GM18907 (cell line): Measurements from ENCODE around the gene SYT1.

Experiments used
- ATAC-seq: cut with Tn5 transposase; IDR thresholded peaks from one replicate; pipeline ENCODE4 v1.9.1; 2021; ENCODE audit warnings: mild to moderate bottlenecking, moderate library complexity; ENCODE audit not compliant: unreplicated experiment

The SYT1 gene

DNA sequence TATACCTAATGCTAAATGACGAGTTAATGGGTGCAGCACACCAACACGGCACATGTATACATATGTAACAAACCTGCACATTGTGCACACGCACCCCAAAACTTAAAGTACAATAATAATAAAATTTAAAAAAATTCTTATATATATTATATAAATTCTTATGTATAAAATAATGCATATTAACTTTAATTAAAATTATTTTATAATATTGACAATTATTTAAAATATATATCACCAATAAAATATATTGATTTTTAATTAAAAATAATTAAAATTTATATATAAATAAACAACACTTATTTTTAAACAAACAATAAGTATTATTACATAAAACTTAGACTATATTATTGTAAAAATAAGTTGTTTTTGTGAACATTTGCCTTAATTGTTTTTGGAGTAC lies 188.8 kb downstream of the SYT1 start:
- ATAC-seq, result no peak

DNA sequence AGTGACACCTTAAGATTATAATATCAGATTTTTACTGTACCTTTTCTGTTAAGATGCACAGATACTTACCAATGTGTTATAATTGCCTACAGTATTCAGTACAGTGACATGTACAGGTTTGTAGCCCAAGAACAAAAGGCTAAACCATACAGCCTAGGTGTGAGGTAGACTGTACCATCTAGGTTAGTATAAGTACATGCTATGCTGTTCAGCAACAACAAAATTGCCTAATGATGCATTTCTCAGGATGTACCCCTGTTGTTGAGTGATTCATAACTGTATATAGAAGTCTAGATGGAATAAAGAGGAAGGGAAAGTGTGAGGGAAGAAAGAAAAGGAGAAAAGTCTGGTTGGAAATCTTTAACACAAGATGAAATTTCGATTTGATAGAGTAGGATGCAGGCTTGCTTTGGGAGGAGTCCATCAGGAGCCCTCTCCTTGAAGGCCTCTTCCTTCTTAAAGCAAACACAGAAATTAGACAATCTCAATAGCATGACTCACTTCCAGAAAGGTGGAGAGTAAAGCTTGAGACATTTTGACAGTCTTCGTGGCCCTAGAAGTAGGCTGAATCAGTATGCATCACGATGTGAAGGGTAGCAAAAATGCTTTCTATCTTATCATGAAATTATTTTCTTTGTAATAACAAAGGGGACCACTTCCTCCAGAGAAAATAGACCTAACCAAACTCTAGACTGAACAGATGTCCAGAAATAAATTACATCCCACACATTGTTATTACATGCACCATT lies 191.5 kb downstream of the SYT1 start:
- ATAC-seq, result peak; percentile 49

DNA sequence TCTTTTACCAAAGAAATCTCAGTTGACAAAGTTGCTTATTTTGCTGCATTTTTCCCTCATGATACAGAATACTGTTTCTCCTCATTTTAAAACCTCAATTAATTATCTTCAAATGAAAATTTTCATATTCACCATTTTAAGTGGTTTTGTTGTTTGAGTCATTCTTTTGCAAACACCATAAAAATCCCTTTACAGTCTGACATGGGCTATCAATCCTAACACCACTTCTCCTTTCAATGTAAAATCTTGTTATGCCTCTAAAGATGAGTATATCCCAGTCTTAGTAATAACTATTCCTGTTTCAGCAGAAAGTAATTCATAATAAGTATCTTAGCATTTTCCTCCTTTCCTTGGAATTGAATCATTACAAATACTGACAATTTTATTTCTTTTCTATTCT lies 192.2 kb downstream of the SYT1 start:
- ATAC-seq, result no peak

DNA sequence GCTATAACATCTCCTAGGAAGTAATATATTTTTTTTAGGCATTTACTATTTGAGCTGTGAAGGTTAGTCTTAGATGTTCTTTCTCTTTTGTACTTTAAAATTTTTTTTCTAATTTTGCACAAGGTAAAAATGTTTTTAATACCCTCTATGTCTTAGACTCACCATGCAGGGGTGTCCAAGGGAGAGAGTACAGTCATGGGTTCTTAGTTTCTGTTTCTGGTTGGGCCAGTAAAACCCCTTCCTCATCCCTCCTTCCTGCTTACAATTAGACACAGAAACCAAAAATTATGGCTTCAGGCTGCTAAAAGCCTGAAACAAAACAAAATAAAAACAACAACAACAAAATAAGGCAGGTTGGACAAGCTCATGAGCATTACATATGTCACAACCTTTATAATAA lies 193.0 kb downstream of the SYT1 start:
- ATAC-seq, result peak; percentile 39

DNA sequence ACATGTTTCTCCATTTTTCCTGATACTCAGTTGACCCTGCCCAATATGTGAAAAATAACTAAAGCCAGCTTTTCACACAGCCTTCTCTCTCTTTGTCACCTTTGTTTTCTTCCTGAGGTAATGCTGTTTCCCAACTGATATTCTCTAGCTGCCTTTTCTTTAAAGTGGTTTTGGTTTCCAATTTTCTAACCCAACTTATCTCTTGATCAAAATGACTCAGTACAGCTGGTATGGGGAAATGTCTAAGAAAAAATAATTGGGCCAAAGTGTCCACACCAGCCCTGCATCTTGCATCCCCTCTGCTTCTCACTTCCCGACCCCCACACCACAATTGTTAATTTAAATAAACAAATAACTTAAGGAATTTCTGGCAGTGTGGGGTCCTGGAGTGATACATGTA lies 193.8 kb downstream of the SYT1 start:
- ATAC-seq, result peak; percentile 56

DNA sequence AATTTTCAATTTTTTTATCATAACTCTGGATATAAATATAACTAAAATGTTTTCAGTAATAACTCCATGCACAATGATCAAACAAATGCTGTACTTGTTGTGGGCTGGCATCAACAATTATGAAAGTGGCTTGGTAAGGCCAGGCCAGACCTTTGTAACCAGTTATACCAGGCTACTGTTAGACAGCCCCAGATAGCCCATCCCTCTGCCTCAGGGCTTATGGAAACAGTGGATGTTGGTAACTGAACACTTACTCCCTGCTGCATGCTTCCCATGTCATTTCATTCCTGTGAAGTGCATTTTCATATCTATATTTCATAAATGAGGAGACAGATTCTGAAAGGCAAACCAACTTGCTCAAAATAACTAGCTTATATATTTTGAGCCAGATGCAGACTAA lies 195.0 kb downstream of the SYT1 start:
- no peak for ATAC-seq

DNA sequence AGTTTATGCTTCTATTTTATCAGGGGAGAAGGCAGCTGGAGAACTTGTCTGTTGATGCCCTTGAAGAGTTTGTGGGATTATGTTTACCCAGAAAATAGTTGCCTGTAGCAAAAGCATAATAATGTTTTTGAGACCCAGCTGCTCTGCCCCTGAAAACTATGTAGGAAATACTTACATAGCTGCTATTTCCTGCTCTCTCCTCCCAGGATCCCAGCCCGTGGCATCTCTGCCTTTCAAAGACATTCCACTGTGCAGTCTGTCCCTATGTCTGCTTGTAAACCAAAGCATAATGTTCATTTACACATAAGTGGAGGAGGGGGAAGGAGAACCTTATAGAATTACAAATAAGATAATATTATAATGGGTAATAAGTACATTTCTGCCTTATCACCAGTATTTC lies 198.7 kb downstream of the SYT1 start:
- ATAC-seq, result no peak

DNA sequence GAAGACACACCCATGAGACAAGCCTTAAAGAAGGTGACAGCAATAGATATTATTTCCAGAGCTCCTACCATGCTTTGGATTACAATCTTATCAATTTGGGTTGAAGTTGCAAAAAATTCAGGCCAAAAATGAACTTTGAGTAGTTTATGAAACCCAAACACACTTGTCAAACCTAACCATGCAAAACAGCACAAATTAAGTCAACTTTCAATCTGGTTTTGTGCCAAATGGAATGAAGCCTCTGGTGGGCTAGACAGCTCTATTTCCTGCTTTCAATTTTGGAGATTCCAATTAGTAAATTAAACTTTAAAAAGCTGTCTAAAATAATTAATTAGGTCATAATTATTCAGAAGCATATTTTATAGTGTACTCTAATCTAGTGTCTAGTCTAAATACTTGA lies 203.4 kb downstream of the SYT1 start:
- no peak for ATAC-seq

DNA sequence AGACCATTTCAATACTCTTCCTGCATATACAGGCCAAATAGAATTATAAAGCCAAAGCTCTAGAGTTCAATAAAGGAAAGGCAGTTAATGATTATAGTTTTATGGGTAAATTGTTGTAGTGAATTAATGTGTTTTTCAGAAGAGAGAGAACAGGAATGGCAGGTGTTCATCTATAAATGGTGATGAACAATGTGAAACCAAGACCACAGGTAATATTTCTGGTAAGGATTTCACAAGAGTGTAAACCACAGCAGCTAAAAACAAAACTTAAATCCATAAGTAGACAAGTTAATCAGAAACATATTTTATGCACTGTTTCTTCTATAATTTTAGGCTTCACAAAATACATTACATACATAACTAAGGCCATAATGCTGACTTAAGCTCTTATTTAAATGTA lies 204.4 kb downstream of the SYT1 start:
- ATAC-seq, result peak; percentile 99

DNA sequence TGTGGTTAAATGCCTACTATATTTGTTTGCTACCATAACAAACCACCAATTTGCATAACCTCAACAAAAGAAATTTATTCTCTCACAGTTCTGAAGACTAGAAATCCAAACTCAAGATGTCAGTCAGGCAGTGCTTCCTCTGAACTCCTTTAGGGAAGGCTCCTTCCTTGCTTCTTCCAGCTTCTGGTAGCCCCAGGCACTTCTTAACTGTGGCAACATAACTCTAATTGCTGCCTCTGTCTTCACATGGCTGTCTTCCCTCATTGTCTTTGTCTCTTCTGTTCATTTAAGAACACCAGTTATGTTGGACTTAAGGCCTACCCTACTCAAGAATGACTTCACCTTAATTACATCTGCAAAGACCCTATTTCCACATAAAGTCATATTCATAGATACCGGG lies 206.9 kb downstream of the SYT1 start:
- ATAC-seq, result no peak

DNA sequence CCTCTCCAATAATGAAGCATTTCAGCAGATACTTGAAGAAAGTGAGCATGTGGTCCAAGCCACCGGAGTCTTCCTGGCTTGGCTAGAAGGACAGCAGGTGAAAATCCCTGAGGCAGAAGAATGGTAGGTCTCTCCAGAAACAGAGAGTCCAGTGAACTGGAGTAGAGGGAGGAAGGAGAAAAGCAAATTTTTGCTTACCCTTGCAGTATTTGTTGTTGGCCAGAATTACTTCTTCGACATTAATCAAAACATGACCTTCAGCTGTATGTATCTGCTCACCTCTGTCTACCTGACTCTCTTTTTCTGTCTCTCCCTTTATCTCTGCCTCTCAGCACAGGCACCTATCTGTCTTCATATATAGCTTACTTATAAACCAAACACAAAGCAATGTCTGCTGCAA lies 208.9 kb downstream of the SYT1 start:
- ATAC-seq, result no peak

DNA sequence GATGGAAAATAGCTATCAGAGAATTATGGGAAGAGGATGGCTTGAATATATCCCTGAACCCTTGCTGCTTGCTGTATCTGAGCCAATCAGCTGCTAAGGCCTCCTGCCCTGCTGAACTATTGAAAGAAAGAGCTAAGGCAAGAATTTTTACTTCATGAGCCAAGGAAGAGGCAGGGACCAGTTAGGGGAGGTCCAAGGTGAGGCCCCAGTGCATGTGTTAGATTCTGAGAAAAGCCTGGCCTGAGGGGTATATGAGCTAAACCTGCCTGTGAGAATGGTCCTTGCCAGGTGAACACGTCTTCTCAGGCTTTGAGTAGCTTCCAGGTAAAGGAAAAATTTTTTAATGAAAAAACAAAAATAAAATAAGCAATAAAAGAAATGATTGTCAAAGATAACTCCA lies 218.0 kb downstream of the SYT1 start:
- no peak for ATAC-seq

DNA sequence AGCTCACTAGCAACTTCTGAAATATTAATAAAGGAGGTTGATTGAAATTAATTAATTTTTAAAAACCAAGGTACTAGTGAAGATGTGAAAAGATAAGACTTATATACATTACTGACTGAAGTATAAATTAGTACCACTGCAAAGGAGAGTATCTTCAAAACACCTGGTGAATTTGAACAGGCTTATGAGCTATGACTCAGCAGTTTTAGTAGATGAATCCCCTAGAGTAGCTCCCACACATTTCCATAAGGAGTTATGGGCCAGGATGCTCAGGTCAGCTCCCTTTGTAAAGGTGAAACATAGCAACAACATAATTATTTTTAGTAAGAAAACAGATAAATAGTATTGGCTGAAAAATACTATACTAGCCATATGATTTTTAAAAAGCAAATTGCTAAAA lies 218.6 kb downstream of the SYT1 start:
- ATAC-seq, result no peak

DNA sequence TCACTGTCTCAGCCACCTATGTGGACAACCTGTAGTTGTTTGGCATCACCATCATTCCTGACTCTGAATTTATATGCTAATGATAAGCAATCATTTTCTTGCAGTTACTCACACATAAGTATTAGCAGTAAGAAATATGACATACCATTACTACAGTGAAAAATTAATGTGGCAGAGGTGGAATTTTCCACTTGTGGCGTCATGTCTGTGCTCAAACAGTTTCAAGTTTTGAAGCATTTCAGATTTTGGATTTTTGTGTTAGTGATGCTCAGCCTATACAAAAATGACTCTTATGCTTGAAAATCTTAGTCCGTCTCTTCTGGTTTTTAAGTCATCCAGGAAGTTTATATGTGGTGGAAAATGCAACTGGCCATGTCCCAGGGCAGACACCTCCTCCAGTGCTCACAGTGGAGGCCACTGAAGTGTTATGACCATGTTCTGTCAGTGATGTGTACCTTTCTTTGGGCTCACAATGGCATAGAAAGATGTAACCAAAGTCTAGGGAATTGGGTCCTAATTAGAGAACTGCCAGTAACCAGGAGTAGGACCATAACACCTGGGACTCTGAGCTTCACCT lies 220.6 kb downstream of the SYT1 start:
- ATAC-seq, result peak; percentile 67

DNA sequence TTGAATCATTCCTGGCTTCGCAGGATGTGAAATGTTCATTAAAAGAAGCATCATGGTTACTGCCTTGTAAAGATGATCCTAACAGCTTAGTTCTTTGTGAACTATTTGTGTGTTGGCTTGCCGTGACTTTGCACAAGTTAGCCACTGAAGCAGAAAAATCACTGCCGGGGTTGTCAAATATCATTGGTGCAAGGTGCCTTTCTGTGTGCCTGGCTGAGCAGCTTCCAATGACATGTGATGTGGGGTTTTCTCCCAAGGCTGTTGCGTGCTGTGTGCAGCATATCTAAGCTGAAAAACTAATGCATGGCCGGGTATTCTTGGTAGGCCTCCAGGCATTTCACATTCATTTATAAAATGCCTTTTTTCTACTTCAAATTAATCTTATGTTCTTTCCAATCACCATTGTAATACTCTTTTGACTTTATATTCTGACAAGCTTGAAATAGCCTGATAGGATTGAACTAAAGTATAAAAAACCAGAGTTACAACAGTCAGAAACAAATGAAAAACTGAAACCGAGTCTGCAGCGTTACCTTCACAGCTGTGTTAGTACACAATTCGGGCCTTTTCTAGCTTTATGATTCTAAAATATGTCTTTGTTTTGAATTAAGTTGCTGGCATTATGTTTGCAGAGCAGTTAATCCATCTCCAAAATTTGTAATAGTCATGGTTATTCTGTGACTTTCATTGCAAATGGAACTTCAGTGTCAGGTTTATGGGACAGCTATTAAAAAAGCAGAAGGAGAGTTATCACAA lies 222.1 kb downstream of the SYT1 start:
- no peak for ATAC-seq

DNA sequence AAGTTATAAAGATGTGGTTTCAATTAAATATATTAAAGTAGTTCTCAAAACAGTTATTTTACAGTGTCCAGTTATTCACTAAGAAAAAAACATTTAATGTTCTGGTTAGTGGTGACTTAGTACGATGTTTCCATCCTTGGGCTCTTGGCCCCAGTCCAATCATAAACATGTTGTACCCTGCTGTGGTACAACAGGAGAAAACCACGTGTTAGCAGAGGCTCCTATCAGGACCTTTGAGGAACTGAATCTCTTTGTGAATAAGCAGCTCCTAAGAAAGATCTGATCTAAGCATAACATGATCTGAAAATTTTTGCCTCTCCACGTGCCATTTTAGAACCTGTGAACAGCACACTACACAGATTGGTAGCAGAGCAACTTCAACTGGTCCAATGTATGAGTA lies 234.0 kb downstream of the SYT1 start:
- ATAC-seq, result no peak

DNA sequence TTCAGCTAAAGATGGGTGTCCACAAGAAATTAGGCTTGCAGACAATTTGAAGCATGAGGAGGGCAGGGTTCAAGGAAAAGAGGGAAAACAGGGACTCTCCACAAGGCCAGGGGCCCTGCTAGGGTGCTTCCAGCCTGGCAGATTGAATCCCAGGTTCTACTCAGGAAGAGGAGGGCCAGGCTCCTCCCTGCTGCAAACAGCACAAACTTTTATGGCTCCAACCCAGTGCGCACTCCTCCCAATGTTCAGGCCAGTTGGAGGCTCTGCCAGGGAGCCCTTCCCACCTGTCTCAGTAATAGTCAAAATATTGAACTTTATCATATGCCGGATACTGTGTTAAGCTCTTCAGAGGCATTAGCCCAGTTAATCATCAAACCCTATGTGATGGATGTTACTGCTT lies 244.4 kb downstream of the SYT1 start:
- no peak for ATAC-seq

DNA sequence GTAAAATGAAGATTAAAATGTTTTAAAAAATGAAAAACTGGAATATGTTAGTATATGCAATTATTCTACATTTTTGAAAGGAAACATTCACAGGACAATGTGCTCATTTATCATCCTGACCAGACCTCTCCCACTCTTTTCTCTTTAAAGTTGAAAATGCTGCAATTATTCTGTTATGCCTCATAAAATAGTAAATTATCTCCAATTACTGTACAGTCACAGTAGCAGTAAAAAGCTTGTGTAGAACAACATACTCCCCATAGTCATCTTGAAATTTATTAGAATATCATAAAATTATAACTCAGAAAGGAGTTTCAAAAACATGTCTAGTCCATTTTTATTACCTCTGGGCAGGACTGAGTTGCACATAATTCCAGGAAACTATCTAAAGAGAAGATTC lies 250.3 kb downstream of the SYT1 start:
- ATAC-seq, result no peak

DNA sequence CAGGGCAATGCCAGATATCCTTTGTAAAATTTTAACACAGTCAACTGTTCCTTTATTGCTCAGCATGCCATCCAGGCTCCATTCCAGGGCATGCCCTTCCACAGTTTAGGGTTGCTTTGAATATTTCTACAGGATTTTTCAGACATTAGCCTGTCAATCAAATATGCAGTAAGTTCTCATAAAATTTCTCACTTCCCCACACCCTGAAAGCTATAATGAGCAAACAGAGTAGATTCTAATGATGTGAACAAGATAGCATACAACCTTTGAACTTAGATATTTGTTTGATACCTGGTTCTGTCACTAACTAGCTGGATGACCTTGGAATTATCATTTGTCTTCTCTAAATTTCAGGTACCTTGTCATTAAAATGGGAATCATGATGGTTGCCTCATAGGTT lies 251.2 kb downstream of the SYT1 start:
- ATAC-seq, result peak; percentile 71

DNA sequence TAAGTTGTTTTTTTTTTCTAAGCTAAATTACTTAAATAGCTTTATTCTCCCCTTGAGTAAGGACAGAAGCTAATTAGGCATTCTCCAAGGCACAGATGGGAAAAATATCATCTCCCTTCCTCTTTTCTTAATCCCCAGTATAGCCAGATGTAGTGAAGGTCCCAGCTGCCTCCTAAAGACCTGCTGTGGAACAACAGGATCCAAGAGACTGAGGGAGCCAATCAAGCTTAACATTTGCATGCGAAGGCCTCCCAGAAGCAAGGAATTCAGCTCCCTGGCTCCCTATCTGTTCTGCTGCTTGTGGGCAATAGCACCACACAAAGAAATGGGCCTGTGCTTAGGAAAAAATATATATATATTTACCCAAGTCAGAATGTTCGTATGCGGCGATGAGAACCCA lies 255.2 kb downstream of the SYT1 start:
- ATAC-seq, result no peak

DNA sequence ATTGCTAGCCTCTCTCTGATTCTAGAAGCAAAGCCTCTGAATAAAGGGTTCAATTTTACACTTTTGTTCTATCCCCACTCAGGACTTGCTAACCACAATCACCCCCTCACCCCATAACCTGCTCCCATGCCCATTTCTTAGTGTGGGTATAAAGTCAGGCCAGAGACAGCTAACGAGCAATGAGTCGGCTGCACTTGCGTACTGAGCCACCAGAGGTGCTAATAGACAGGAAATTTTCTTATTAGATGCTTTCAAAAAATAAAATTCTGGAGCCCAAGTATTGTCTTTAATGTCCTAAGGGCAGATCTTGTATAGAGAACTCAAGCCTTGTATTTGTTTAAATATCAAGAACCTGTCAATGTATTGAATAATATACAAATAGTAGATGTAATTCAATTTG lies 256.9 kb downstream of the SYT1 start:
- ATAC-seq, result peak; percentile 75

DNA sequence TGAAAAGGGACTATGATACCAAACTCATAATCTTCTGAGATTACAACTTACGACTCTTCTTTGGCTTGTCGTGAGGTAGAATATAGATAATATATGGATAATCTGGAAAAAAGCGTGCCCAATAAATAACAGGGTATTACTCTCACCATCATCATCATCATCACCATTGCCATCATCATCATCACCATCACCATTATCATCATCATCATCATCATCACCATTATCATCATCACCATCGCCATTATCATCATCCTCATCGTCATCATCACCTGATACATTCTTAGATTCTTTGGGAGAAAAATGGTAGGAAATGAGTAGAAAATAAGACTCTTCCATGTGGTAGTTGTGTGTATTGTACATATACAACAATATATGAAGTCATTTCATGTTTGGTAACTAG lies 259.8 kb downstream of the SYT1 start:
- ATAC-seq, result no peak
